HPDE6-E6E7 (cell line): ENCODE data around the gene PLA2G2C.
"Not testable (repeated sequence)": the region's sequence is repeated elsewhere in the genome, so short reads cannot be mapped to it uniquely, and the experiment has no call there.

Experiments used
- DNase-seq: peaks from one replicate; pipeline ENCODE4 v3.0.0; 2011; ENCODE audit warnings: missing footprints; ENCODE audit errors: extremely low spot score

Gene PLA2G2C

GRCh38 chr1:20134995-20135394, 51.3 kb downstream of the PLA2G2C start:
- DNase-seq = no peak

GRCh38 chr1:20130518-20130917, 55.8 kb downstream of the PLA2G2C start:
- not testable (repeated sequence) for DNase-seq

GRCh38 chr1:20126806-20127440, 59.4 kb downstream of the PLA2G2C start:
- no peak for DNase-seq

- DNase-seq = no peak
Measured at GRCh38 chr1:20126041-20126805, 60.1 kb downstream of the PLA2G2C start.

GRCh38 chr1:20125100-20125499, 61.2 kb downstream of the PLA2G2C start:
- no peak for DNase-seq

- DNase-seq = peak; percentile 89
Measured at GRCh38 chr1:20124456-20125057, 61.8 kb downstream of the PLA2G2C start.

- DNase-seq = no peak
Measured at GRCh38 chr1:20123722-20124455, 62.4 kb downstream of the PLA2G2C start.

- DNase-seq = no peak
Measured at GRCh38 chr1:20120796-20121195, 65.5 kb downstream of the PLA2G2C start.

- DNase-seq = no peak
Measured at GRCh38 chr1:20119347-20119746, 67.0 kb downstream of the PLA2G2C start, which contains the start of gene PLA2G2D. Gene PLA2G2D, minus strand, starts transcription at chr1:20119536. Its CDS starts 38 bp downstream, at chr1:20119498.

- DNase-seq = no peak
Measured at GRCh38 chr1:20117236-20117635, 69.1 kb downstream of the PLA2G2C start.

- DNase-seq = no peak
Measured at GRCh38 chr1:20115916-20116315, 70.4 kb downstream of the PLA2G2C start.

GRCh38 chr1:20115479-20115878, 70.8 kb downstream of the PLA2G2C start:
- DNase-seq = no peak

- no peak for DNase-seq
Measured at GRCh38 chr1:20114021-20114648, 72.2 kb downstream of the PLA2G2C start.
